SKM-1 (cell line): ENCODE data around the gene ANKRD13A.
"Not testable (repeated sequence)": the region's sequence is repeated elsewhere in the genome, so short reads cannot be mapped to it uniquely, and the experiment has no call there.

Source experiments
- DNase-seq: peaks from one replicate; lab custom pipeline; 2025; ENCODE audit not compliant: unreplicated experiment; lab: John Stamatoyannopoulos, UW

Gene ANKRD13A

GRCh38 chr12:110047297-110047940 is 48.2 kb downstream of the ANKRD13A start:
- DNase-seq = no peak

GRCh38 chr12:110048242-110049027 is 49.2 kb downstream of the ANKRD13A start, which contains the start of gene C12orf76:
Gene C12orf76 (minus strand): TSS chr12:110048522. CDS start chr12:110048495, 27 bp downstream.
- peak; percentile 73 for DNase-seq

- DNase-seq = not testable (repeated sequence)
Measured at GRCh38 chr12:110049034-110049433, 49.8 kb downstream of the ANKRD13A start.

GRCh38 chr12:110049666-110050065 is 50.4 kb downstream of the ANKRD13A start:
- not testable (repeated sequence) for DNase-seq

- no peak for DNase-seq
Measured at GRCh38 chr12:110050927-110051326, 51.7 kb downstream of the ANKRD13A start.

- DNase-seq = not testable (repeated sequence)
Measured at GRCh38 chr12:110055375-110056352, 56.4 kb downstream of the ANKRD13A start.

- DNase-seq = not testable (repeated sequence)
Measured at GRCh38 chr12:110056643-110057042, 57.4 kb downstream of the ANKRD13A start.

GRCh38 chr12:110058875-110059615 is 59.8 kb downstream of the ANKRD13A start:
- no peak for DNase-seq

- no peak for DNase-seq
Measured at GRCh38 chr12:110059651-110060000, 60.4 kb downstream of the ANKRD13A start.

- DNase-seq = no peak
Measured at GRCh38 chr12:110062241-110062640, 63.0 kb downstream of the ANKRD13A start.

- no peak for DNase-seq
Measured at GRCh38 chr12:110065540-110065939, 66.3 kb downstream of the ANKRD13A start.

- no peak for DNase-seq
Measured at GRCh38 chr12:110067531-110067930, 68.3 kb downstream of the ANKRD13A start.

- DNase-seq = not testable (repeated sequence)
Measured at GRCh38 chr12:110068115-110068514, 68.9 kb downstream of the ANKRD13A start.

GRCh38 chr12:110068654-110069053 is 69.4 kb downstream of the ANKRD13A start:
- DNase-seq = no peak

GRCh38 chr12:110071504-110071903 is 72.3 kb downstream of the ANKRD13A start:
- no peak for DNase-seq

GRCh38 chr12:110071967-110072366 is 72.7 kb downstream of the ANKRD13A start:
- no peak for DNase-seq

- not testable (repeated sequence) for DNase-seq
Measured at GRCh38 chr12:110072636-110073035, 73.4 kb downstream of the ANKRD13A start.

- no peak for DNase-seq
Measured at GRCh38 chr12:110073049-110073831, 74.0 kb downstream of the ANKRD13A start.

GRCh38 chr12:110074089-110074488 is 74.9 kb downstream of the ANKRD13A start:
- no peak for DNase-seq

- DNase-seq = no peak
Measured at GRCh38 chr12:110075880-110076279, 76.7 kb downstream of the ANKRD13A start.
